HCT116 (cell line): ENCODE results near the gene BMX. TPM values are rescaled to one million over a fixed set of nuclear protein-coding genes. Genes with fewer than 3 reads are reported as not detected.

ENCODE experiments used
- ATAC-seq: fragments of 200-7000 bp; cut with Tn5 transposase; 2 replicates; pipeline ENCODE4 v1.9.1; 2020; ENCODE audit warnings: mild to moderate bottlenecking, moderate library complexity
- BruUV-seq: library from RNA; stranded (reverse); fragments of 400-500 nt; replicated peaks from 2 replicates; lab custom pipeline; 2021; lab: Mats Ljungman, UMichigan
- CTCF ChIA-PET: fragments of 300-600 bp; sonication (Branson Sonifier 250); formaldehyde crosslinking; loops from one replicate; lab custom pipeline; 2021; ENCODE audit warnings: antibody characterized with exemption; lab: Charles Lee
- POLR2A ChIA-PET: fragments of 300-600, 350-600 bp; sonication (Branson Sonifier 250); formaldehyde crosslinking; loops from one replicate; lab custom pipeline; 2021; ENCODE audit warnings: antibody characterized with exemption; lab: Charles Lee
- RAD21 ChIA-PET, 2 experiments: fragments of 300-600 bp; sonication (Branson Sonifier 250); formaldehyde crosslinking; loops; one replicate each; lab custom pipeline; 2023; ENCODE audit warnings: low total read pairs in 2 of 2; ENCODE audit not compliant: uncharacterized antibody in 2 of 2, unreplicated experiment in 2 of 2, low non-redundant PET in 1 of 2; lab: Charles Lee
- DNase-seq: peaks from one replicate; pipeline ENCODE4 v3.0.0-alpha.2; 2010; ENCODE audit warnings: low read depth, low spot score
- H2AFZ ChIP-seq: fragments of 200-600 bp; shearing (Covaris generic), sonication (generic); 2 replicates; pipeline ENCODE4 v1.6.1; 2017; ENCODE audit warnings: low read depth, mixed run types, mixed read lengths, antibody characterized with exemption, low read length; ENCODE audit not compliant: poor library complexity, severe bottlenecking
- H3K27ac ChIP-seq: 2 replicates; pipeline ENCODE4 v1.5.1; 2012; ENCODE audit warnings: low read depth, low read length
- H3K27me3 ChIP-seq: fragments of 200-600 bp; sonication (generic); 2 replicates; pipeline ENCODE4 v1.6.1; 2016; ENCODE audit warnings: mixed run types, low read length, mixed read lengths; ENCODE audit not compliant: insufficient read depth
- H3K36me3 ChIP-seq, 2 experiments: fragments of 200-500 bp in 1 of 2; fragments of 200-600 bp in 1 of 2; sonication (Bioruptor generic) in 1 of 2; sonication (generic) in 1 of 2; 2 replicates each; pipeline versions ENCODE4 v1.5.1 to v1.6.1; 2014 to 2016; ENCODE audit warnings: low read length in 2 of 2, inconsistent platforms in 1 of 2, mixed read lengths in 1 of 2, mixed run types in 1 of 2; ENCODE audit not compliant: insufficient read depth in 2 of 2, control insufficient read depth in 1 of 2
- H3K4me1 ChIP-seq, 2 experiments: fragments of 200-600 bp in 1 of 2; sonication (generic) in 1 of 2; 2 replicates each; pipeline versions ENCODE4 v1.5.1 to v1.6.1; 2012 to 2017; ENCODE audit warnings: low read length in 2 of 2, inconsistent platforms in 1 of 2, mild to moderate bottlenecking in 1 of 2, mixed read lengths in 1 of 2, mixed run types in 1 of 2, moderate library complexity in 1 of 2; ENCODE audit not compliant: insufficient read depth in 2 of 2, control insufficient read depth in 1 of 2
- H3K4me2 ChIP-seq: fragments of 200-600 bp; sonication (generic); 2 replicates; pipeline ENCODE4 v1.6.1; 2017; ENCODE audit warnings: mixed run types, low read length, mixed read lengths
- H3K4me3 ChIP-seq, 2 experiments: fragments of 200-600 bp in 1 of 2; sonication (generic) in 1 of 2; replicated peaks in 1 of 2; 2 replicates each; pipeline ENCODE4 v1.5.1; 2011 to 2016; ENCODE audit warnings: low read length in 2 of 2, control low read depth in 1 of 2, low read depth in 1 of 2, mild to moderate bottlenecking in 1 of 2, mixed read lengths in 1 of 2, mixed run types in 1 of 2
- H3K79me2 ChIP-seq: fragments of 200-600 bp; sonication (generic); 2 replicates; pipeline ENCODE4 v1.6.1; 2017; ENCODE audit warnings: mild to moderate bottlenecking, mixed run types, low read length, moderate library complexity, mixed read lengths; ENCODE audit not compliant: insufficient read depth
- H3K9ac ChIP-seq: fragments of 200-600 bp; sonication (generic); 2 replicates; pipeline ENCODE4 v1.6.1; 2016; ENCODE audit warnings: low read length, mixed read lengths
- H3K9me2 ChIP-seq: fragments of 200-600 bp; sonication (generic), shearing (Covaris generic); 2 replicates; pipeline ENCODE4 v1.6.1; 2017; ENCODE audit warnings: mixed run types, mild to moderate bottlenecking, moderate library complexity; ENCODE audit not compliant: insufficient read depth
- H3K9me3 ChIP-seq, 2 experiments: fragments of 200-500 bp in 1 of 2; fragments of 200-600 bp in 1 of 2; sonication (Bioruptor generic) in 1 of 2; sonication (generic) in 1 of 2; 2 replicates each; pipeline ENCODE4 v1.6.1; 2014 to 2017; ENCODE audit warnings: low read length in 2 of 2, mixed read lengths in 2 of 2, inconsistent platforms in 1 of 2, low read depth in 1 of 2, mild to moderate bottlenecking in 1 of 2, mixed run types in 1 of 2, moderate library complexity in 1 of 2; ENCODE audit not compliant: control insufficient read depth in 1 of 2, insufficient read depth in 1 of 2
- H4K20me1 ChIP-seq: fragments of 200-600 bp; sonication (generic), shearing (Covaris generic); 2 replicates; pipeline ENCODE4 v1.6.1; 2017; ENCODE audit warnings: mixed run types, mild to moderate bottlenecking, moderate library complexity; ENCODE audit not compliant: insufficient read depth
- CBX3 ChIP-seq: IDR thresholded peaks from 2 replicates; pipeline ENCODE4 v1.6.1; 2012; ENCODE audit warnings: low read depth
- CEBPB ChIP-seq: IDR thresholded peaks from 2 replicates; pipeline ENCODE4 v1.6.1; 2012; ENCODE audit warnings: low read depth
- EGR1 ChIP-seq: IDR thresholded peaks from 2 replicates; pipeline ENCODE4 v1.6.1; 2012; ENCODE audit warnings: low read depth
- ELF1 ChIP-seq: IDR thresholded peaks from 2 replicates; pipeline ENCODE4 v1.6.1; 2012; ENCODE audit warnings: low read depth, borderline replicate concordance
- EZH2phosphoT487 ChIP-seq: fragments of 200-600 bp; IDR thresholded peaks from 2 replicates; pipeline ENCODE4 v1.6.1; 2018; ENCODE audit warnings: antibody characterized with exemption, borderline replicate concordance
- POLR2AphosphoS5 ChIP-seq: IDR thresholded peaks from 2 replicates; pipeline ENCODE4 v1.6.1; 2011; ENCODE audit warnings: mild to moderate bottlenecking, low read depth, low read length, moderate library complexity
- RAD21 ChIP-seq: IDR thresholded peaks from 2 replicates; pipeline ENCODE4 v1.6.1; 2012; ENCODE audit warnings: low read depth, mild to moderate bottlenecking
- SIN3A ChIP-seq: IDR thresholded peaks from 2 replicates; pipeline ENCODE4 v1.6.1; 2012; ENCODE audit warnings: low read depth
- TCF7L2 ChIP-seq: IDR thresholded peaks from 2 replicates; pipeline ENCODE4 v1.7.0; 2011; ENCODE audit warnings: borderline replicate concordance, inconsistent platforms; ENCODE audit not compliant: insufficient read depth, insufficient read length; ENCODE audit errors: extremely low read depth
- YY1 ChIP-seq: IDR thresholded peaks from 2 replicates; pipeline ENCODE4 v1.6.1; 2011; ENCODE audit warnings: low read length, low read depth, moderate library complexity, mild to moderate bottlenecking; ENCODE audit not compliant: insufficient replicate concordance; ENCODE audit errors: extremely low read depth
- ZFX ChIP-seq: fragments of 450-650 bp; IDR thresholded peaks from 2 replicates; pipeline ENCODE4 v1.6.1; 2017
- intact Hi-C: fragments of 100-400 bp; cut with micrococcal nuclease; formaldehyde crosslinking; loops from 2 replicates; pipeline ENCODE4 v1.10.0; 2022
- total RNA-seq: library from RNA; stranded (reverse); gene quantifications from one replicate; pipeline ENCODE4 v1.2.1, GENCODE V29; 2021; ENCODE audit not compliant: unreplicated experiment
- TF ChIP-seq, protein P1 (sequence below): IDR thresholded peaks from 2 replicates; pipeline ENCODE4 v1.6.1; 2012
- TF ChIP-seq, protein P2 (sequence below): IDR thresholded peaks from 2 replicates; pipeline ENCODE4 v1.6.1; 2011; ENCODE audit warnings: mild to moderate bottlenecking, low read length, moderate library complexity; ENCODE audit not compliant: insufficient replicate concordance; ENCODE audit errors: extremely low read depth
- TF ChIP-seq, protein P3 (sequence below): IDR thresholded peaks from 2 replicates; pipeline ENCODE4 v1.6.1; 2012; ENCODE audit warnings: low read depth
- TF ChIP-seq, protein P4 (sequence below): IDR thresholded peaks from 2 replicates; pipeline ENCODE4 v1.6.1; 2012
- TF ChIP-seq, protein P5 (sequence below), 3 experiments: fragments of 200-600 bp in 1 of 3; sonication (generic) in 1 of 3; IDR thresholded peaks in 2 of 3; conservative IDR thresholded peaks in 1 of 3; 2 replicates each; pipeline ENCODE4 v1.5.1; 2012 to 2017; ENCODE audit warnings: low read depth in 2 of 3, low read length in 2 of 3, antibody characterized with exemption in 1 of 3, borderline replicate concordance in 1 of 3, control low read depth in 1 of 3, mild to moderate bottlenecking in 1 of 3, mixed read lengths in 1 of 3, mixed run types in 1 of 3, moderate library complexity in 1 of 3; ENCODE audit not compliant: insufficient read depth in 1 of 3

BMX gene
- total RNA-seq, 1 experiment from 2014 or later: not detected

DNA sequence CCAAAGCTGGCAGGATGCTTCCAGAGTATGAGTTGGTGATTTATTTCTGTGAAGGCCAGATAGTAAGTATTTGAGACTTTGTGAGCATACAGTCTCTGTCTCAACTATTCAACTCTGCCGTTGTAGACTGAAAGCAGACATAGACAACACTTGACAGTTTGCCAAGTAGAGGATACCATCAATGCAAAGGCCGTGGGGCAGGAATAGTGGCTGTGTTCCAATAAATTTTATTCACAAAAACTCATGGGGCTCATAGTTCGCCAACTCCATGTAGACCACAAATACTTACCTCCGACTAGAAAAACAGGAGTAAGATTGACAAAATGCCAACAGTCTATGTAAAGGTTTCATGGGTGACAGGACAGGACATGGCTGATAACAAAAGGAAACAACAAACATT lies 3.8 kb upstream of the BMX start:
- no TSS peak for BruUV-seq
- no peak overlapping the region for H3K4me3 ChIP-seq
- H3K4me2 ChIP-seq: no peak overlapping the region
- H3K79me2 ChIP-seq: no peaks in the 10 kb centered on the region
- no peaks in the 10 kb centered on the region for H3K9me3 ChIP-seq
- RAD21 ChIA-PET: no interaction called here
- no peaks in the 10 kb centered on the region for H3K9me2 ChIP-seq
- POLR2A ChIA-PET: no interaction called here
- CTCF ChIA-PET: no interaction called here
- no peaks in the 10 kb centered on the region for H4K20me1 ChIP-seq
- no peaks in the 10 kb centered on the region for H3K36me3 ChIP-seq
- no peak for TF ChIP-seq ZFX
- TF ChIP-seq EGR1: no peak
- TF ChIP-seq RAD21: no peak
- TF ChIP-seq CEBPB: no peak
- TF ChIP-seq SIN3A: no peak
- TF ChIP-seq, protein P1, sequence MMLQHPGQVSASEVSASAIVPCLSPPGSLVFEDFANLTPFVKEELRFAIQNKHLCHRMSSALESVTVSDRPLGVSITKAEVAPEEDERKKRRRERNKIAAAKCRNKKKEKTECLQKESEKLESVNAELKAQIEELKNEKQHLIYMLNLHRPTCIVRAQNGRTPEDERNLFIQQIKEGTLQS: no peak
- no peak for TF ChIP-seq CBX3
- TF ChIP-seq, protein P2, sequence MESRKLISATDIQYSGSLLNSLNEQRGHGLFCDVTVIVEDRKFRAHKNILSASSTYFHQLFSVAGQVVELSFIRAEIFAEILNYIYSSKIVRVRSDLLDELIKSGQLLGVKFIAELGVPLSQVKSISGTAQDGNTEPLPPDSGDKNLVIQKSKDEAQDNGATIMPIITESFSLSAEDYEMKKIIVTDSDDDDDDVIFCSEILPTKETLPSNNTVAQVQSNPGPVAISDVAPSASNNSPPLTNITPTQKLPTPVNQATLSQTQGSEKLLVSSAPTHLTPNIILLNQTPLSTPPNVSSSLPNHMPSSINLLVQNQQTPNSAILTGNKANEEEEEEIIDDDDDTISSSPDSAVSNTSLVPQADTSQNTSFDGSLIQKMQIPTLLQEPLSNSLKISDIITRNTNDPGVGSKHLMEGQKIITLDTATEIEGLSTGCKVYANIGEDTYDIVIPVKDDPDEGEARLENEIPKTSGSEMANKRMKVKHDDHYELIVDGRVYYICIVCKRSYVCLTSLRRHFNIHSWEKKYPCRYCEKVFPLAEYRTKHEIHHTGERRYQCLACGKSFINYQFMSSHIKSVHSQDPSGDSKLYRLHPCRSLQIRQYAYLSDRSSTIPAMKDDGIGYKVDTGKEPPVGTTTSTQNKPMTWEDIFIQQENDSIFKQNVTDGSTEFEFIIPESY: no peak
- no peak for TF ChIP-seq ELF1
- TF ChIP-seq, protein P3, sequence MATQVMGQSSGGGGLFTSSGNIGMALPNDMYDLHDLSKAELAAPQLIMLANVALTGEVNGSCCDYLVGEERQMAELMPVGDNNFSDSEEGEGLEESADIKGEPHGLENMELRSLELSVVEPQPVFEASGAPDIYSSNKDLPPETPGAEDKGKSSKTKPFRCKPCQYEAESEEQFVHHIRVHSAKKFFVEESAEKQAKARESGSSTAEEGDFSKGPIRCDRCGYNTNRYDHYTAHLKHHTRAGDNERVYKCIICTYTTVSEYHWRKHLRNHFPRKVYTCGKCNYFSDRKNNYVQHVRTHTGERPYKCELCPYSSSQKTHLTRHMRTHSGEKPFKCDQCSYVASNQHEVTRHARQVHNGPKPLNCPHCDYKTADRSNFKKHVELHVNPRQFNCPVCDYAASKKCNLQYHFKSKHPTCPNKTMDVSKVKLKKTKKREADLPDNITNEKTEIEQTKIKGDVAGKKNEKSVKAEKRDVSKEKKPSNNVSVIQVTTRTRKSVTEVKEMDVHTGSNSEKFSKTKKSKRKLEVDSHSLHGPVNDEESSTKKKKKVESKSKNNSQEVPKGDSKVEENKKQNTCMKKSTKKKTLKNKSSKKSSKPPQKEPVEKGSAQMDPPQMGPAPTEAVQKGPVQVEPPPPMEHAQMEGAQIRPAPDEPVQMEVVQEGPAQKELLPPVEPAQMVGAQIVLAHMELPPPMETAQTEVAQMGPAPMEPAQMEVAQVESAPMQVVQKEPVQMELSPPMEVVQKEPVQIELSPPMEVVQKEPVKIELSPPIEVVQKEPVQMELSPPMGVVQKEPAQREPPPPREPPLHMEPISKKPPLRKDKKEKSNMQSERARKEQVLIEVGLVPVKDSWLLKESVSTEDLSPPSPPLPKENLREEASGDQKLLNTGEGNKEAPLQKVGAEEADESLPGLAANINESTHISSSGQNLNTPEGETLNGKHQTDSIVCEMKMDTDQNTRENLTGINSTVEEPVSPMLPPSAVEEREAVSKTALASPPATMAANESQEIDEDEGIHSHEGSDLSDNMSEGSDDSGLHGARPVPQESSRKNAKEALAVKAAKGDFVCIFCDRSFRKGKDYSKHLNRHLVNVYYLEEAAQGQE: no peak
- no peak for TF ChIP-seq YY1
- TF ChIP-seq, protein P4, sequence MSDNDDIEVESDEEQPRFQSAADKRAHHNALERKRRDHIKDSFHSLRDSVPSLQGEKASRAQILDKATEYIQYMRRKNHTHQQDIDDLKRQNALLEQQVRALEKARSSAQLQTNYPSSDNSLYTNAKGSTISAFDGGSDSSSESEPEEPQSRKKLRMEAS: no peak
- TF ChIP-seq, protein P5, sequence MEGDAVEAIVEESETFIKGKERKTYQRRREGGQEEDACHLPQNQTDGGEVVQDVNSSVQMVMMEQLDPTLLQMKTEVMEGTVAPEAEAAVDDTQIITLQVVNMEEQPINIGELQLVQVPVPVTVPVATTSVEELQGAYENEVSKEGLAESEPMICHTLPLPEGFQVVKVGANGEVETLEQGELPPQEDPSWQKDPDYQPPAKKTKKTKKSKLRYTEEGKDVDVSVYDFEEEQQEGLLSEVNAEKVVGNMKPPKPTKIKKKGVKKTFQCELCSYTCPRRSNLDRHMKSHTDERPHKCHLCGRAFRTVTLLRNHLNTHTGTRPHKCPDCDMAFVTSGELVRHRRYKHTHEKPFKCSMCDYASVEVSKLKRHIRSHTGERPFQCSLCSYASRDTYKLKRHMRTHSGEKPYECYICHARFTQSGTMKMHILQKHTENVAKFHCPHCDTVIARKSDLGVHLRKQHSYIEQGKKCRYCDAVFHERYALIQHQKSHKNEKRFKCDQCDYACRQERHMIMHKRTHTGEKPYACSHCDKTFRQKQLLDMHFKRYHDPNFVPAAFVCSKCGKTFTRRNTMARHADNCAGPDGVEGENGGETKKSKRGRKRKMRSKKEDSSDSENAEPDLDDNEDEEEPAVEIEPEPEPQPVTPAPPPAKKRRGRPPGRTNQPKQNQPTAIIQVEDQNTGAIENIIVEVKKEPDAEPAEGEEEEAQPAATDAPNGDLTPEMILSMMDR (IDR thresholded peaks at IDR 0.05 in 2 of 3, conservative IDR thresholded peaks at IDR 0.05 in 1 of 3; ENCODE audit: borderline replicate concordance in 1 of 3, insufficient read depth in 1 of 3, low read depth in 2 of 3, low read length in 2 of 3): no peak
- TF ChIP-seq TCF7L2: no peak
- TF ChIP-seq POLR2AphosphoS5: no peak
- TF ChIP-seq EZH2phosphoT487: no peak
- peaks cover 2 to 15% of the 10 kb centered on the region in 2 experiments; a peak in 1 of 4 replicates for H3K4me1 ChIP-seq
- no peak for ATAC-seq
- no peaks in the 10 kb centered on the region for H3K27me3 ChIP-seq
- no peak for DNase-seq
- H3K9ac ChIP-seq: no peak overlapping the region
- H2AFZ ChIP-seq: no peak overlapping the region
- intact Hi-C loops: loop anchor here (10.0 kb wide), 1 partner anchor 148 kb away; no protein-coding TSS in a partner anchor
- no peak overlapping the region for H3K27ac ChIP-seq
